Measurements from ENCODE around the gene SLF2. TPM values are rescaled to one million over a fixed set of nuclear protein-coding genes. Genes with fewer than 3 reads are reported as not detected.
A peak's percentile ranks its signal among the peaks of the same experiment; 100 is the strongest.
"Not testable (repeated sequence)": the region's sequence is repeated elsewhere in the genome, so short reads cannot be mapped to it uniquely, and the experiment has no call there.

SLF2 gene
- total and polyA plus RNA-seq, 4 donors: 5.6 to 38.3 (median 16.7) TPM

DNA sequence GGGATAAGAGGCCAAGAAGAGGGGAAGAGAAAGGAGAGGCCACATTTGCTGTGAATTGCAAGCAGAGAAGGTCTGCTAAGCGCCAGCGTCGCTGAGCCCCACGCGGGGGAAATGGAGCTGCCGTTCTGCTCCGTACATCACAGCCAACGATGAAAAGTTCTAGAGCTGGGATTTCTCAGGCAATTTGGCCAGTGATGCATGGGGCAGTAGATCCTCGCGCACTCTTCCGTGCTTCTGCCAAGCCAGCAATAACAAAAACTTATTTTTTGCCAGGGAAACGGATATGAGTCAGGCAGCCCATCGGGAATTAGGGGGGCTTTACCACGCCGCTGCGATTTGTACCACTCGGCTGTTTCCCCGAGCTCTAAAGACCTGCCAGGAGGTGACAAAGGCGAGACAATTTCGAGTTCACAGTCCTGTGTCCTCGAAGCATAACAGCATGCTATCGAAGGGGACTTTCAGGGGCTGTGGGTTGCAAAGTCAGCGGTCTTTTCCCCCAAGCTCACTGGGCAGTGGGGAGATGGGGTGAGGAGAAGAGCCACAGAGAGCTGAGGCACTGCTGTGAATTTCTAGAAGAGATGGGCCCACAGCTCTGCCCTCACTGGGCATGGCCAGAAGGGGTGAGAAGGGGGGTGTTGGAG lies 30.0 kb upstream of the SLF2 start:
- intact Hi-C loops (cut with DNase I): no loop called here
- no peak overlapping the region for H3K27ac ChIP-seq (ENCODE audit: low read depth in 1 of 2, low read length in 2 of 2)
- H3K36me3 ChIP-seq (ENCODE audit: control insufficient read depth in 1 of 2, insufficient read depth in 2 of 2, low read length in 1 of 2): no peaks in the 10 kb centered on the region
- no peak overlapping the region for H3K4me3 ChIP-seq (ENCODE audit: low read length in 2 of 2)
- peak; percentile 37 for ATAC-seq (ENCODE audit: low FRiP score)
- peaks cover 0 to 1% of the 10 kb centered on the region in 2 donors for H3K4me1 ChIP-seq (ENCODE audit: control insufficient read depth in 1 of 2, insufficient read depth in 2 of 2, low read length in 2 of 2)
- peak in 1 of 2 donors; percentile 48 for DNase-seq
- H3K27me3 ChIP-seq (ENCODE audit: control insufficient read depth in 1 of 2, insufficient read depth in 2 of 2, low read length in 1 of 2): no peaks in the 10 kb centered on the region
- 4 to 11% methylated on average over 23 of the region's 23 CpGs for WGBS, 2 donors
- no peaks in the 10 kb centered on the region for H3K9me3 ChIP-seq (ENCODE audit: control insufficient read depth, low read length)

DNA sequence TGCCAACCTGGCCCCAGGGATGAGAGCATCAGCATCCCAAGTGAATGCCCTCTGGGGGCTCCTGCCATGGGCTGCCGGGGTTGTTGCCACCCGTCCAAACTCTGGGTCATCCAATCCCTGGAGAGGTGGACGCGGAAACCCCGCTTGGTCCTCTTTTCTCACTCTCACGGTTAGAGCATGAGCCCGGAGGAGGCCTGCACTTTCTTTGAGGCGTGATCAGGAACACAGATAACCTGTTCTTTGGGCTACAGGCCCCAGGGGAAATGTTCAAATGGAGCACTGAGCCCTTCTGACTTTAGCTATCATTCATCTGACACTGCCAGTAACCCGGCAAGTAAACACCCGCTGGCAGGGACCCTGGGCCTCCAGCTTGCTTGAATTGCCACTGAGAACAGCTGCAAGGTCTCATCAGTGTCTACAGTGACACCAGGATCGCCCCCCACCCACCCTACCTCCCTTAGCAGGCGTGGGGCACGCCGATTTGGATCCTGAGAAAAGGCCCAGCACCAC lies 29.4 kb upstream of the SLF2 start:
- DNase-seq (peak in 1 of 2 donors; percentile 71), ATAC-seq (ENCODE audit: low FRiP score) (no peak)
- no peaks in the 10 kb centered on the region for H3K36me3 ChIP-seq (ENCODE audit: control insufficient read depth in 1 of 2, insufficient read depth in 2 of 2, low read length in 1 of 2)
- H3K27me3 ChIP-seq (ENCODE audit: control insufficient read depth in 1 of 2, insufficient read depth in 2 of 2, low read length in 1 of 2): no peaks in the 10 kb centered on the region
- H3K27ac ChIP-seq (ENCODE audit: low read depth in 1 of 2, low read length in 2 of 2): no peak overlapping the region
- no peaks in the 10 kb centered on the region for H3K9me3 ChIP-seq (ENCODE audit: control insufficient read depth, low read length)
- no peak overlapping the region for H3K4me3 ChIP-seq (ENCODE audit: low read length in 2 of 2)
- peaks cover 0 to 1% of the 10 kb centered on the region in 2 donors for H3K4me1 ChIP-seq (ENCODE audit: control insufficient read depth in 1 of 2, insufficient read depth in 2 of 2, low read length in 2 of 2)
- WGBS, 2 donors: 65 to 70% methylated on average over 14 of the region's 14 CpGs
- intact Hi-C loops (cut with DNase I): no loop called here

DNA sequence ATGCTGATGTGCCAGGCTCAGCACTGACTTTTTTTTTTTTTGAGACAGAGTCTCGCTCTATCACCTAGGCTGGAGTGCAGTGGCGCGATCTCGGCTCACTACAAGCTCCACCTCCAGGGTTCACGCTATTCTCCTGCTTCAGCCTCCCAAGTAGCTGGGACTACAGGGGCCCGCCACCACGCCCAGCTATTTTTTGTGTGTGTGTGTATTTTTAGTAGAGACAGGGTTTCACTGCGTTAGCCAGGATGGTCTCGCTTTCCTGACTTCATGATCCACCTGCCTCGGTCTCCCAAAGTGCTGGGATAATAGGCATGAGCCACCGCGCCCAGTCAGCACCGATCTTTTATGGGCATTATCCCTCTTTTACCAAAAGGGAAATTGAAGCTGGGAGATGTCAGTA lies 27.2 kb upstream of the SLF2 start:
- H3K9me3 ChIP-seq (ENCODE audit: control insufficient read depth, low read length); H3K4me3 ChIP-seq (ENCODE audit: low read length in 2 of 2); ATAC-seq (ENCODE audit: low FRiP score); DNase-seq; H3K4me1 ChIP-seq (ENCODE audit: control insufficient read depth in 1 of 2, insufficient read depth in 2 of 2, low read length in 2 of 2); H3K36me3 ChIP-seq (ENCODE audit: control insufficient read depth in 1 of 2, insufficient read depth in 2 of 2, low read length in 1 of 2); intact Hi-C loops (cut with DNase I); H3K27me3 ChIP-seq (ENCODE audit: control insufficient read depth in 1 of 2, insufficient read depth in 2 of 2, low read length in 1 of 2); H3K27ac ChIP-seq (ENCODE audit: low read depth in 1 of 2, low read length in 2 of 2): not testable (repeated sequence)
- 97% methylated on average over 13 of the region's 13 CpGs for WGBS, 2 donors

DNA sequence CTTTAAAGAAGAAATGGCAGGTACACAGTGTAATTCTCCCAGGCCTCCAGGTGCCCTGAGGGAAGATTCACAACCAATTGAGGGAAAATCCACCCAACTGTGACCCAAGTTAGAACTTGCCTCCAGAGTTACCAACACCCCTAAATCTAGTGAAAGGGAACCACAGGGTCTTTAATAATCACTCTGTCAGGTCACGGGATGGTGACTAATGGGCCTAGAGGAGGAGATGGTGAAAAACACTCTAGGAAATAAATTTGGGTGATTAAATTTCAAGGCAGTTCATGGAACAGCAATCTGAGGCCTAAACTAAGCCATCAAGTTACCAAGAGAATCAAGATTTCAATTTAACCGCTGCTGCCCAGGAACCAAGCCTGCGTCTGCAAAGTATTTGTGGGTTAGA lies 26.7 kb upstream of the SLF2 start:
- 98% methylated on average over 3 of the region's 3 CpGs for WGBS, 2 donors
- no peak overlapping the region for H3K27ac ChIP-seq (ENCODE audit: low read depth in 1 of 2, low read length in 2 of 2)

DNA sequence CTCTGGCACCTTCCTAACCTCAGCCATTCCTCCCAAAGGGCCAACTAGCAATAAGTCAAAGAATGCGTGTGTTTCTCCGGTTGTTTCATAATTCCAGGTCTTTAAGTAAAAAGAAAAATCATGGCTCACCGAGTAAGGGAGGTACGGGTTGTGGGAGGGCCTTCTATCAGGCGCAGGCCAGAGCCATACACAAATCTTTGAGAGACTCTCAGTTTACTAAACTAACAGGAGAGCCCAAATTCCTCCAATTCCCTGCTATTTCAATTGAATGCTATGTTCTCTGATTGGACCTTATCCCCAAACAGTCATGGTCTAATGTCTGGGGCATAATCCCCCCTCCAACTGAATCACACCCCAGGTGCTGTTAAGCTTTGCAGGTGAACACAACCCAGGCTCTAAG lies 26.2 kb upstream of the SLF2 start:
- Histone ChIP-seq H3K9me3 (ENCODE audit: control insufficient read depth, low read length) (no peaks in the 10 kb centered on the region), H3K4me3 (ENCODE audit: low read length in 2 of 2) (no peak overlapping the region), H3K27ac (ENCODE audit: low read depth in 1 of 2, low read length in 2 of 2) (no peak overlapping the region), H3K27me3 (ENCODE audit: control insufficient read depth in 1 of 2, insufficient read depth in 2 of 2, low read length in 1 of 2) (no peaks in the 10 kb centered on the region), H3K36me3 (ENCODE audit: control insufficient read depth in 1 of 2, insufficient read depth in 2 of 2, low read length in 1 of 2) (no peaks in the 10 kb centered on the region), H3K4me1 (ENCODE audit: control insufficient read depth in 1 of 2, insufficient read depth in 2 of 2, low read length in 2 of 2) (peaks cover 0 to 1% of the 10 kb centered on the region in 2 donors)
- intact Hi-C loops (cut with DNase I): no loop called here
- ATAC-seq (ENCODE audit: low FRiP score) (no peak), DNase-seq (no peak)
- 89 to 92% methylated on average over 5 of the region's 5 CpGs for WGBS, 2 donors

More for the DNA sequence above, 26.7 kb upstream of the SLF2 start:
- no peaks in the 10 kb centered on the region for H3K9me3 ChIP-seq (ENCODE audit: control insufficient read depth, low read length)
- no peak for DNase-seq
- no peaks in the 10 kb centered on the region for H3K36me3 ChIP-seq (ENCODE audit: control insufficient read depth in 1 of 2, insufficient read depth in 2 of 2, low read length in 1 of 2)
- intact Hi-C loops (cut with DNase I): no loop called here
- peaks cover 0 to 1% of the 10 kb centered on the region in 2 donors for H3K4me1 ChIP-seq (ENCODE audit: control insufficient read depth in 1 of 2, insufficient read depth in 2 of 2, low read length in 2 of 2)
- no peaks in the 10 kb centered on the region for H3K27me3 ChIP-seq (ENCODE audit: control insufficient read depth in 1 of 2, insufficient read depth in 2 of 2, low read length in 1 of 2)
- ATAC-seq (ENCODE audit: low FRiP score): no peak
- no peak overlapping the region for H3K4me3 ChIP-seq (ENCODE audit: low read length in 2 of 2)

DNA sequence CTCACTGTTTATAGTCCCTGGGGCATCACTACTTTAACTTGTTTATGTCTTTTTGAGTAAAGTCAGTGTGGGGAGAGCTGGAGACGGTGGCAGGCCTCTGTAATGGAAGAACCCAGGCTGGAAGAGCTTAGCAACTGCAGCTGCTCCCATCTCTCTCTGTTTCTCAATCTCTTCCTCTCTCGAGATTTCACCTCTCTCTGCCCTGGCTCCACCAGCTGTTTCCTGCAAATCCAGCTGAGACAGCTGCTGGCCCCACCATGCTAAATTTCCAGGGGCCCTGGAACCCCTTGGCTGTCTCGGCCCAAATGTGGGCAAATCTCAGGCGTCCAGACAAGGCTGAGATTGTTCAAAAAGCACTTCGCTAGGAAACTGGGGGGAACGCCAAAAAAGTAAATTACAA lies 25.8 kb upstream of the SLF2 start:
- WGBS, 2 donors: 67 to 68% methylated on average over 6 of the region's 6 CpGs
- no peak for ATAC-seq (ENCODE audit: low FRiP score)
- DNase-seq: no peak
- intact Hi-C loops (cut with DNase I): no loop called here
- H3K4me1 ChIP-seq (ENCODE audit: control insufficient read depth in 1 of 2, insufficient read depth in 2 of 2, low read length in 2 of 2): peaks cover 0 to 1% of the 10 kb centered on the region in 2 donors
- H3K9me3 ChIP-seq (ENCODE audit: control insufficient read depth, low read length): no peaks in the 10 kb centered on the region
- no peak overlapping the region for H3K27ac ChIP-seq (ENCODE audit: low read depth in 1 of 2, low read length in 2 of 2)
- no peaks in the 10 kb centered on the region for H3K36me3 ChIP-seq (ENCODE audit: control insufficient read depth in 1 of 2, insufficient read depth in 2 of 2, low read length in 1 of 2)
- no peak overlapping the region for H3K4me3 ChIP-seq (ENCODE audit: low read length in 2 of 2)
- H3K27me3 ChIP-seq (ENCODE audit: control insufficient read depth in 1 of 2, insufficient read depth in 2 of 2, low read length in 1 of 2): no peaks in the 10 kb centered on the region

DNA sequence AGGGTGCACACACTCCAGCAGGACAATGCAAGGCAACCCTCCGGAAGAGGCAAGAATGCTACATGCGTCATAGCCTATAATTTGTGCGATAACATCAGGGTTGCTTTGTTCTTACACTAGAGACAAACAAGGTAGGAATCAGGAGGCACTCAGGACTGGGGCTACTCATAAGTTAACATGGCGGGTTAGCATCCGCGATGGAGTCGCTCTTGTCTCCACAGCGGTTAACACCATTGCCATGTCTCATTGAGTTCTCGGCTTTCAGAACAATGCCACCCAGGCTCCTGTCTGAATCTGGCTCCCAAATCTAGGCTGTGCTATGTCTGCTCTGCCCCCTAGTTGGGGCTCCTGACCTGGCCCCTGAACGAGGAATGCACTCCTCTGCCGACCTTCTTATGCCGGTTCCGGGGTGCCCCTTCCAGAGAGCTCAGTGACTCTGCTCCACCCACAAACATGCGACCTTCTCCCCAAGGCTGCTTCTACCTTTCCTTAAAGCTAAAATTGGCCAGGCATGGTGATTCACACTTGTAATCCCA lies 24.9 kb upstream of the SLF2 start:
- 88 to 91% methylated on average over 14 of the region's 14 CpGs for WGBS, 2 donors
- Histone ChIP-seq H3K27me3 (ENCODE audit: control insufficient read depth in 1 of 2, insufficient read depth in 2 of 2, low read length in 1 of 2) (no peaks in the 10 kb centered on the region), H3K36me3 (ENCODE audit: control insufficient read depth in 1 of 2, insufficient read depth in 2 of 2, low read length in 1 of 2) (no peaks in the 10 kb centered on the region), H3K9me3 (ENCODE audit: control insufficient read depth, low read length) (no peaks in the 10 kb centered on the region), H3K4me3 (ENCODE audit: low read length in 2 of 2) (no peak overlapping the region), H3K4me1 (ENCODE audit: control insufficient read depth in 1 of 2, insufficient read depth in 2 of 2, low read length in 2 of 2) (peaks cover 0 to 1% of the 10 kb centered on the region in 2 donors), H3K27ac (ENCODE audit: low read depth in 1 of 2, low read length in 2 of 2) (no peak overlapping the region)
- intact Hi-C loops (cut with DNase I): no loop called here
- ATAC-seq (ENCODE audit: low FRiP score) (no peak), DNase-seq (no peak)

DNA sequence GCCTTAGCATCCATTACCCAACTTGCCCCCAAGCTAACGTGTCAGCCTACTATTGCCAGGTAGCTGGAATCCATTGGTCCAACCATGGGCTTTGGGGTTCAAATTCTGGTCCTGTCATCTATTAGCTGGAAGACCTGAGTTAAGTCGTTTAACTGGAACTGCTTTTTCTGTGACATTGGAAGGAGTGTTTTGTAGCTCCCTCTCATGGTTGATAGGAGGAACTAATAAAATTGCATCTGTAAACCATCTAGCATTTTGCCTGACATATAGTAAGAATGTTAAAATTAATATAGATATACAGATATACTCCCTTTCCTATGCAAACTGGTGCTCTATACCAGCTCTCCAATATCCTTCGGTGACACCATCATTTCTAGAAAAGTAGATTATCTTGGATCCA lies 23.8 kb upstream of the SLF2 start:
- DNase-seq: no peak
- intact Hi-C loops (cut with DNase I): no loop called here
- 57 to 62% methylated on average over 3 of the region's 3 CpGs for WGBS, 2 donors

DNA sequence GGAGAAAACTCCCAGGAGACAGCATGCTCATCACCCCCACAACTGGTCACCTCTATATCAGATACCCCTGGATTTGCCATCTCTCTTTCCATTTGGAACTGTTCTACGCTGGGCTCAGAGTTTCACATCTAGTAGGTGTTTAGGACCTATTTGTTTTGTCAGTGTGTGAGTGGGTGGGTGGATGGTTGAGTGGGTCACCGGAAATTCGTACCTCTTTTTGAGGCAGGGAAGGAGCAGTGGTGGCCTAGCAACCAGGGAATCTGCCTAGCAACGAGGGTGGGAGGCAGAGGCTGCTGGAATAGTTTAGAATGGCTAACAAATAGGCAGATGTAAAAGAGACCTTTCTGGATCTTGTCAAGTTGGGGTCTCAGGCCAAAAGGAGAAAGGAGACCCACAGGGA lies 23.2 kb upstream of the SLF2 start:
- H3K9me3 ChIP-seq (ENCODE audit: control insufficient read depth, low read length): no peaks in the 10 kb centered on the region
- WGBS, 2 donors: 49 to 56% methylated on average over 4 of the region's 4 CpGs
- H3K27ac ChIP-seq (ENCODE audit: low read depth in 1 of 2, low read length in 2 of 2): no peak overlapping the region
- no peak for ATAC-seq (ENCODE audit: low FRiP score)
- no peak for DNase-seq
- no peak overlapping the region for H3K4me3 ChIP-seq (ENCODE audit: low read length in 2 of 2)
- no peaks in the 10 kb centered on the region for H3K36me3 ChIP-seq (ENCODE audit: control insufficient read depth in 1 of 2, insufficient read depth in 2 of 2, low read length in 1 of 2)
- no peaks in the 10 kb centered on the region for H3K27me3 ChIP-seq (ENCODE audit: control insufficient read depth in 1 of 2, insufficient read depth in 2 of 2, low read length in 1 of 2)
- no peaks in the 10 kb centered on the region for H3K4me1 ChIP-seq (ENCODE audit: control insufficient read depth in 1 of 2, insufficient read depth in 2 of 2, low read length in 2 of 2)
- intact Hi-C loops (cut with DNase I): no loop called here

More for the DNA sequence above, 23.8 kb upstream of the SLF2 start:
- H3K36me3 ChIP-seq (ENCODE audit: control insufficient read depth in 1 of 2, insufficient read depth in 2 of 2, low read length in 1 of 2): no peaks in the 10 kb centered on the region
- H3K4me1 ChIP-seq (ENCODE audit: control insufficient read depth in 1 of 2, insufficient read depth in 2 of 2, low read length in 2 of 2): no peaks in the 10 kb centered on the region
- H3K9me3 ChIP-seq (ENCODE audit: control insufficient read depth, low read length): no peaks in the 10 kb centered on the region
- H3K27ac ChIP-seq (ENCODE audit: low read depth in 1 of 2, low read length in 2 of 2): no peak overlapping the region
- H3K4me3 ChIP-seq (ENCODE audit: low read length in 2 of 2): no peak overlapping the region
- ATAC-seq (ENCODE audit: low FRiP score): no peak
- no peaks in the 10 kb centered on the region for H3K27me3 ChIP-seq (ENCODE audit: control insufficient read depth in 1 of 2, insufficient read depth in 2 of 2, low read length in 1 of 2)

All from aorta (tissue), 5 donors.